GM18505 (cell line): Measurements from ENCODE around the gene TGFBR1.
A peak's percentile ranks its signal among the peaks of the same experiment; 100 is the strongest.

Experiments
- ATAC-seq: cut with Tn5 transposase; IDR thresholded peaks from one replicate; pipeline ENCODE4 v1.9.1; 2021; ENCODE audit not compliant: unreplicated experiment
- POLR2A ChIP-seq: IDR thresholded peaks from 4 replicates; pipeline ENCODE4 v1.6.1; 2011; ENCODE audit warnings: borderline replicate concordance; ENCODE audit not compliant: insufficient read depth, insufficient read length; ENCODE audit errors: extremely low read depth

TGFBR1 gene

DNA sequence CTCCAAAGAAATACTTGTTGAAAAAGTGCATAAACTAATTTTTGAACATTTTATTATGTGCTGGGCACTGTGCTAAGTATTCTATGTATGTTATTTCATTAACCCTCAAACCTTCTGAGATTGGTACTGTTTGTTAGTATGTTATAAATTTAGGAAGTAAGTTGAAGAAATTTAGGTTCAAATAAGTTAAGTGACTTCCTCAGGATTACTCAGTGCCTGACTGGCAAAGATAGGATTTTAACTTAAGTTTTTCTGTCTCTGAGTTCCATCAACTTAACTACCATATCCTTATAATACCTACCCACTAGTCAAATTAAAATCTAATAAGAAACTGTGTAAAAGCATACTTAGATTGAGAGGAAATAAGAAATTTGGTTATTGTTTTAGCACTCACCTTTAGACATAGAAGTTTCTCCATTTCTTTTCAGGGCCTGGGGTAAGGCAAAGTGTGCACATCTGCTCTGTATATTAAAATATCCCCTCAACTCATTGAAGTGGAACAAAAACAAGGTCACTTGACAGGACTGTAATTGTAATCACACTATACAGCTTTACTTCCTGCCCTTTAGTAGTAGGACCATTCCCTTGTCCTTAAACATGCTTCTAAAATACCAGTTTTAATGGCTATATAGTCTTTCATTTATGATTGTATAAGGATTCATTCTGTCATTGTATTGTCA, 15.2 kb downstream of the TGFBR1 start:
- TF ChIP-seq POLR2A: no peak
- peak; percentile 42 for ATAC-seq

DNA sequence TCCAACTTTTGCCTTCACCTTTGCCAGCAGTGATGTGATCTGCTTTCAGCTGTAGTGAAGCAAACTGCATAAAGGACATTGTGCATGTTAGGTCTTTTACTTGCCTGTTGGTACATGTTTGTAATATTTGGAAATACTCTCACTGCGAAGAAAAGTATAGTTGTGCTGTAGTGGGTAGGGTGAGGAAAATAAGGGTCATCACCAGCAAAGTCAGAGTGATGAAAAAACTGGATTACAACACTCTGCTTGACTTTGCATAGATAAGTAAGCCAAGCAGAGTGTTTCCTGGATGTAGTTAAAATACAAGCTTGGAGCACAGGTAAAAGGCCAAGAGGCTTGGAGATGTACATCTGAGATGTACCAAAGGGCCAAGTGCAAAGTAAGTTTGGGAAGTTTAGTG, 16.7 kb downstream of the TGFBR1 start:
- TF ChIP-seq POLR2A: no peak

DNA sequence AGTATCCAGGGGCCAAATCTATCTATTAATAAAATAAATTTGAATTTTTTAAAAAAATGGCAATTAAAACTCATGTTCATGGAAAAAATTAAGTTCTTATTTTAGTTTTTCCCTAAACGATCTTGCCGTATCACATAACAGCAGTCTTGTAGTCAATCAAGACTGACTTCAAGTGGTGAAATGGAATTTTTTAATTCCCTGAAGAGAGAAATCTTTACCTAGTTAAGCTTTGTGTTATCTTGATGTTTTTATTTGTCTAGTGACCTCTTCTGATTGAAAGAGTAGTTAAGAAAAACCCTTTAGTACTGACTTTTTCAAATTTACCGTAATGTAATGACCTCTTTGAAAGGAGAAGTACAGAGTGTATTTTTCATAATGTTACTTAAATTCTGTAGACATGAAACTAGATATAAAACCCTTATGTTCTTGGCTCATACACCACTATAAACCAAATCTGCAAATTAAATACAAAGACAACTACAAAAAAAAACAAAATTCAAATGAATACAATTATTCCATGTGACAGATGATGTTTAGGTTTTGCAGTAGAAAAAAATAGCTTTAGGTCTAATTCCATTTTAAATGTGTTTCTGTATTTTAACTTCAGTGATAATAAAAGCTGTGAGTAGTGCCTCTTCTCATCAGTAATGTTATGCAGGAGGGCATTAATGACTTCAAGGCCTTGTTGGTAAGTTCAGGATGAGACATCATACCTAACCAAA, 19.8 kb downstream of the TGFBR1 start:
- no peak for ATAC-seq
- no peak for TF ChIP-seq POLR2A

More for the DNA sequence above, 16.7 kb downstream of the TGFBR1 start:
- ATAC-seq: no peak

- ATAC-seq: no peak
- TF ChIP-seq POLR2A: no peak
Observed at GRCh38 chr9:99125446-99125845, 20.5 kb downstream of the TGFBR1 start.

DNA sequence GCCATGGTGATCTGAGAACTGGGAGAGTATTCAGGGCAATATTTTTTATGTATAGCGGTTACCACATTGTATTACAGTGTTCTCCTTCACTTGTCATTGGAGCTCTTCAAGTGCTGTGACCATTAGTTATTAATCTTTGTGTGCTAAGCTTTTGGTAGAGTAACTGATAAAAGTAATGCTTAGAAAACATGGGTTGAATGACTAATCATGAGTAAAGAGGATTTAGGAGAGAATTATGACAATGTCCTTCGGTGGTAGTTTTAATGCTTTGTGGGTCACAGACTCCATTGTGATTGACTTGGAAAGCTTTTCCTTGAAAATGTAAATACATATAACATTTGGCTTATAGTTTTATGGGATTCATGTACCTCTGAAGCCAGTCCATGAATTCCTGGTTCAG, 21.4 kb downstream of the TGFBR1 start:
- no peak for ATAC-seq
- TF ChIP-seq POLR2A: no peak

DNA sequence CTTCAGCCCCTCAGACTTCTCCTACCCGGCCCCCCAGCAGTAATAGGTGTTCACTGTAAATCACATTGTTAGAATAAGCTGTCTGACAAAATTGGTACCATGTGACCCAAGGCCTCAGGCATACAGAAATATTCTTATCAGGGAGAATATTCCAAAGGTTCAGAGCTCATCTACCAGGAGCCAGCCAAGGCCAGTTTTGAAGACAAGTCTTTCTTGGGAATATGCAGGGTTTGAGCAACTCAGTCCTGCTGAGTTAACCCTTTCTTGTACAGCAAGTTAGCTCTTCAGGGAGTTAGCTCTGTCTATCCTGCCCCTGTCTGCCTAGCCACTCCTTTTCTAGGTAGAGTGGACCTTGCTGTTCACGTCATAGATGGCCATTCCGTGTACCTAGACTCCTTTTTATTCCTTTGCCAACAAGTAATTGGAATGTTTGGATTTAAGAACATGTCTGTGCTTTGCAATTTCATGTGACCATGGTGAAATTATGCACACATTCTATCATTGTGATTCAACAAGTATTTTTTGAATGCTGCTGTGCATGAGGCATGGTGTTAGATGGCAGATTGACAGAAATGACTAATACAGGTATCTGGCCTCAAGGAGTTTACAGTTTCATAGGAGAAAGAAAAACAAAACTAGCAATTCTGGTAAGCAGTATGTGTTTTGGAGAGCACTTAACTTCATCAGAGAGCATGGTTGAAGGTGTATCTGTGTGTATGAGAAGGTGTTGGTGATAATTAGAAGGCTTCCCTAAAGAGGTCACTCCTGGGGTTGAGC, 22.6 kb downstream of the TGFBR1 start:
- ATAC-seq: no peak
- no peak for TF ChIP-seq POLR2A

- ATAC-seq: no peak
- TF ChIP-seq POLR2A: no peak
Observed at GRCh38 chr9:99128133-99128406, 23.2 kb downstream of the TGFBR1 start.

DNA sequence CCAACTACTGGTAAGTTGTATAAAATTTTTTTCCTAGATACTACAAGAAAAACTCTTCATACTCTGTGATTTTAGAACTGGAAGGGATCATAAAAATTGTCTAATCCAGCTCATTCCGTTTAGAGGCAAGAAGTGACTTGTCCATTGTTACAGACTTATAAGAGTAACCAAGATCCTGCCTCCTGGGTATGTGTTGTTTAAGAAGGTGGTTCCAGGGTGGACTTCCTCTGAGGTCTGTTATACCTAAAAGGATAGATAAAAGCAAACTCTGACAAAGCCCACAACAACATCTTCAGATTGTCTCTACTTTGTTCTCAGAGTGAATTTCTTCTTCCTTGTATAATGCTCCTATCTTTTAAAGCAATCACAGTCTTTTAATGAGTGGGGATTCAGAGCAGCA, 24.2 kb downstream of the TGFBR1 start:
- no peak for TF ChIP-seq POLR2A
- ATAC-seq: no peak

GRCh38 chr9:99130069-99130468, 25.2 kb downstream of the TGFBR1 start:
- peak; percentile 65 for ATAC-seq
- TF ChIP-seq POLR2A: no peak

DNA sequence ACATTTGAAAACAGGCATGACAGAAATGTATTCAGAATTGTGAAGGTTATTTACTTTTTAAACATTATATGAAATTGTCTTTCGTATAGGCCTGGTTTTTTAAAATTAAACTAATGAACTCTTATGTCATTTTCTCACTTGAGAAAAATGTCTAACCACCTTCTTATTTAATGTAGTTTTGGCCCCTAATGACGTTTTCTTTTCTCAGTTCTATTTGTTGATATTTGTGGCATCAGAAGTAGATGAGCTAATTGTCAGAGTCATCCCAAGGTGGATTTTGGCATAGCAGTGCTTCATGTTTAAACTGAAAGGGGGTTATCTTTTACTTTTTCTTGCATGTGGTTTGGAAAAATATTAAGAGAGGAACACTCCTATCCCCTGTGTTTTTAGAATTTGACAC, 28.2 kb downstream of the TGFBR1 start:
- ATAC-seq: no peak
- no peak for TF ChIP-seq POLR2A

GRCh38 chr9:99134893-99135341, 30.0 kb downstream of the TGFBR1 start:
- no peak for TF ChIP-seq POLR2A
- ATAC-seq: peak; percentile 41

DNA sequence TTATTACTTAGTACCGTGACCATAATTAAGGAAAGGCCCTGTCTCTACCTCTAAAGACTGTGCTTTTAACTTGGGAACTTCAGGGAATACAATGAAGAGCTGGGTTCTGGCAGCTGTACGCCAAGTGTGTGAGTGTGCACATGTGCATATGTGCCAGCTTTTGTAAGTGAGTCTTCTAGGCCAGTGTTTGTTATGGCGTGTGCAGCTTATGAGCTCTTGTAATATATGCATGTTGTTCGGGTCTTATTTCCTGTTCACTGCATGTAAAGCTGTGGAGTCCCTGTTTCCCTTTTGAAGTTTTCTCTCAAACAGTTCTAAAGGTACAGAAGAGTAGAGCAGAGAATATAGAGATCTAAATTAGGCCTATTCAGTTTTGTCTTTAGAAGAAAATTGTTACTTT, 30.5 kb downstream of the TGFBR1 start:
- TF ChIP-seq POLR2A: no peak
- no peak for ATAC-seq

DNA sequence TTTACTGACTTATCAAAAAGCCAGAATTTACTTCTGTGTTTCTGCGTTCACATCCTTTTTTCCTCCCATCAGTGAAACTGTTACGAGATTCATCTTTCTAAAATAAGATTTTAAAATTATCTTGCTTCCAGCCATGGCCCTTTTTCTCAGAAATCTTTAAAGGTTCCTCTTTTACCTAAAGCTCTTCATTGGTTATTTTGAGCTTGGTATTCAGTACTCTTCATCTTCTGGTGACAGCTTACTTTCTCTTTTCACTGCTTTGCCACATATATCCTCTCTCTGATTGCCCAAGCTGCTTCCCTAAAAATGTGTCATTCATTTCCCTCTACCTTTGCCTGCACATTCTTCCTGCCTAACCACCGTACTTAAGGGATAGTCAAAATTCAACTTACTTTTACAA, 32.3 kb downstream of the TGFBR1 start:
- TF ChIP-seq POLR2A: no peak
- no peak for ATAC-seq

- ATAC-seq: no peak
- TF ChIP-seq POLR2A: no peak
Observed at GRCh38 chr9:99137891-99138290, 33.0 kb downstream of the TGFBR1 start.

DNA sequence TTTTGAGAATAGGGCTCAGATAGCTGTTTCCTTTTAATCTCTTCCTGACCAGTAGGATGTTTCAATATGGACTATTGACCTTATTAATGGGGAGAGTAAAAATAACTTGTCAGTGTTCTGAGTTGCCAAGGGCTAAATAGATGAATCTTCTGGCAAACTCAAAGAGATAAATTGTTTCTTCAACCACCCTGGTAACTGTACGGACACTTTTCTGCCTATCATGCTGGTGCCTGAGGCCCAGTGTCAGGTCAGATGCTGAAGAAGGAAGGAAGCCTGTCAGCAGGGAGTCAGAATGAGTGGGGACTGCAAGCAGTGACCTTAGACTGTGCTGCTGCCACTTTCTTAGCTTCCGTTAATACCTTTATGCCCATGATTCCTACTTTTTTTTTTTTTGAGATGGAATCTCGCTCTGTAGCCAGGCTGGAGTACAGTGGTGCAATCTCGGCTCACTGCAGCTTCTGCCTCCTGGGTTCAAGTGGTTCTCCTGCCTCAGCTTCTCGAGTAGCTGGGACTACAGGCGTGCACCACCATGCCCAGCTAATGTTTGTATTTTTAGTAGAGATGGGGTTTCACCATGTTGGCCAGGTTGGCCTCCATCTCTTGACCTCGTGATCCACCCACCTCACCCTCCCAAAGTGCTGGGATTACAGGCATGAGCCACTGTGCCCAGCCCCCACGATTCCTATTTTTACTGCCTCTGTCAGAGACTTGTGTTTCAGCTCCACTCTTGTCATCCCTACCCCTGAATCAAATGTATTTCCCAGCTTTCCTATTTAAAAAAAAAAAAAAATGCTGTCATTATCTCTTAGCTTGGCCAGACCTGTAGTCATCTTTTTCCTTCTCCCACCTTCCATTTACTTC, 33.7 kb downstream of the TGFBR1 start:
- no peak for TF ChIP-seq POLR2A
- no peak for ATAC-seq
